UCSD-AML1 (cell line): ENCODE data around the gene SETD2.
"Not testable (repeated sequence)": the region's sequence is repeated elsewhere in the genome, so short reads cannot be mapped to it uniquely, and the experiment has no call there.

Experiments
- DNase-seq: peaks from one replicate; lab custom pipeline; 2025; ENCODE audit not compliant: unreplicated experiment; lab: John Stamatoyannopoulos, UW

Gene SETD2

GRCh38 chr3:47149339-47149933 lies 14.5 kb downstream of the SETD2 start:
- DNase-seq: no peak

GRCh38 chr3:47145272-47145671 lies 18.6 kb downstream of the SETD2 start:
- DNase-seq: no peak

GRCh38 chr3:47143068-47143467 lies 20.8 kb downstream of the SETD2 start:
- no peak for DNase-seq

GRCh38 chr3:47142536-47142935 lies 21.4 kb downstream of the SETD2 start:
- DNase-seq: not testable (repeated sequence)

- not testable (repeated sequence) for DNase-seq
Observed at GRCh38 chr3:47140973-47141461, 22.9 kb downstream of the SETD2 start.

GRCh38 chr3:47140553-47140952 lies 23.4 kb downstream of the SETD2 start:
- DNase-seq: not testable (repeated sequence)

GRCh38 chr3:47134311-47134710 lies 29.6 kb downstream of the SETD2 start:
- no peak for DNase-seq

- DNase-seq: no peak
Observed at GRCh38 chr3:47133641-47134040, 30.3 kb downstream of the SETD2 start.

GRCh38 chr3:47130557-47130956 lies 33.4 kb downstream of the SETD2 start:
- no peak for DNase-seq

- no peak for DNase-seq
Observed at GRCh38 chr3:47128137-47128536, 35.8 kb downstream of the SETD2 start.

GRCh38 chr3:47123857-47124256 lies 40.1 kb downstream of the SETD2 start:
- no peak for DNase-seq

- DNase-seq: no peak
Observed at GRCh38 chr3:47121409-47121808, 42.5 kb downstream of the SETD2 start.

- no peak for DNase-seq
Observed at GRCh38 chr3:47120138-47120537, 43.8 kb downstream of the SETD2 start.

- DNase-seq: not testable (repeated sequence)
Observed at GRCh38 chr3:47119387-47119786, 44.5 kb downstream of the SETD2 start.

GRCh38 chr3:47117807-47118364 lies 46.0 kb downstream of the SETD2 start:
- DNase-seq: no peak

GRCh38 chr3:47115524-47115923 lies 48.4 kb downstream of the SETD2 start:
- not testable (repeated sequence) for DNase-seq

- no peak for DNase-seq
Observed at GRCh38 chr3:47113669-47114365, 50.1 kb downstream of the SETD2 start.

- no peak for DNase-seq
Observed at GRCh38 chr3:47112997-47113396, 50.9 kb downstream of the SETD2 start.

- DNase-seq: no peak
Observed at GRCh38 chr3:47109393-47109792, 54.5 kb downstream of the SETD2 start.

- DNase-seq: no peak
Observed at GRCh38 chr3:47108546-47108945, 55.4 kb downstream of the SETD2 start.

- no peak for DNase-seq
Observed at GRCh38 chr3:47104259-47104658, 59.7 kb downstream of the SETD2 start.

- no peak for DNase-seq
Observed at GRCh38 chr3:47103619-47104018, 60.3 kb downstream of the SETD2 start.
